ENCODE results near the gene NPR1. TPM values are rescaled to one million over a fixed set of nuclear protein-coding genes. Genes with fewer than 3 reads are reported as not detected.

Gene NPR1
- total and polyA plus RNA-seq, 2 donors from 2014 or later: 57.8 to 89.3 TPM

DNA sequence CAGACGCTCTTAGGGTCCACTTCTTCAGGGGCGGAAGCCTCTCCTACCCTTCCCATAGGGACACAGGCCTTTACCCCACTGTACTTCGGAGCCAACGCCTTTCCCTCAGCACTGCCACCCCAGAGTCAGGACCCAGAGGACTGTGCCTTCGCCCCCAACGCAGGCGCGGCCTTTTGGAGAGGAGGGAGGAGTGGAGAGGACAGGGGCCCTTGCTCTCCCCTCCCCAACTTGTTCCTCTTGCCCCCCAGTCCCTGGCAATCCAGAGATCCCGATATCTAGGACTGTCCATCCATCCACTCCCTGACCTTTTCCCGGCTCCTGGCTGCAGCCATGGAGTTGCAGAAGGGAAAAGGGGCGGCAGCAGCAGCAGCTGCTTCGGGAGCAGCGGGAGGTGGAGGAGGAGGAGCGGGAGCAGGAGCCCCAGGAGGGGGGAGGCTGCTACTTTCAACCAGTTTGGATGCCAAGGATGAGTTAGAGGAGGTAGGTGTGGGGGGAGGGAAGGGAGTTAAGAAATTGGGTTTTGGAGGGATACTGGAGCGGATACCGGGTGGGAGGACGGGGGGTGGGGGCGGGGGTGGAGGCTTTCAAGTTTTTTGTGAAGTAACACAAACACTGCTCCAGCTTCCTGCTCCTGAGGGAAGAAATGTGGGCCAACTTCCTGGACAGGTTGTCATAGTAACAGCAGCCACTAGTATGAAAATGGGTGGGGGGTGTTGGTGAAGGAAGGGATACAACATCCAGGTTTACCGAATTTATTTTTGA is 50.0 kb downstream of the NPR1 start:
- Histone ChIP-seq H3K36me3 (ENCODE audit: control insufficient read depth in 2 of 3, insufficient read depth in 3 of 3, low read length in 3 of 3) (no peaks in the 10 kb centered on the region), H3K9ac (ENCODE audit: low read length in 3 of 3) (peak overlapping the region; percentile 83 to 100 (median 100)), H3K4me3 (ENCODE audit: low read length in 3 of 3) (peak overlapping the region; percentile 84 to 97 (median 90)), H3K27me3 (ENCODE audit: control insufficient read depth, insufficient read depth, low read length) (no peaks in the 10 kb centered on the region), H3K4me1 (ENCODE audit: control insufficient read depth in 2 of 3, insufficient read depth in 2 of 3, low read depth in 1 of 3, low read length in 3 of 3) (peaks cover 3 to 7% (median 3%) of the 10 kb centered on the region in 3 donors), H3K9me3 (ENCODE audit: control insufficient read depth in 2 of 3, insufficient read depth in 1 of 3, low read length in 3 of 3) (no peaks in the 10 kb centered on the region), H3K27ac (ENCODE audit: low read depth in 2 of 2, low read length in 2 of 2) (peak overlapping the region; percentile 99)
- DNase-seq (peak; percentile 66 to 85 (median 82)), FAIRE-seq (no peak)
- TF ChIP-seq, protein P1, sequence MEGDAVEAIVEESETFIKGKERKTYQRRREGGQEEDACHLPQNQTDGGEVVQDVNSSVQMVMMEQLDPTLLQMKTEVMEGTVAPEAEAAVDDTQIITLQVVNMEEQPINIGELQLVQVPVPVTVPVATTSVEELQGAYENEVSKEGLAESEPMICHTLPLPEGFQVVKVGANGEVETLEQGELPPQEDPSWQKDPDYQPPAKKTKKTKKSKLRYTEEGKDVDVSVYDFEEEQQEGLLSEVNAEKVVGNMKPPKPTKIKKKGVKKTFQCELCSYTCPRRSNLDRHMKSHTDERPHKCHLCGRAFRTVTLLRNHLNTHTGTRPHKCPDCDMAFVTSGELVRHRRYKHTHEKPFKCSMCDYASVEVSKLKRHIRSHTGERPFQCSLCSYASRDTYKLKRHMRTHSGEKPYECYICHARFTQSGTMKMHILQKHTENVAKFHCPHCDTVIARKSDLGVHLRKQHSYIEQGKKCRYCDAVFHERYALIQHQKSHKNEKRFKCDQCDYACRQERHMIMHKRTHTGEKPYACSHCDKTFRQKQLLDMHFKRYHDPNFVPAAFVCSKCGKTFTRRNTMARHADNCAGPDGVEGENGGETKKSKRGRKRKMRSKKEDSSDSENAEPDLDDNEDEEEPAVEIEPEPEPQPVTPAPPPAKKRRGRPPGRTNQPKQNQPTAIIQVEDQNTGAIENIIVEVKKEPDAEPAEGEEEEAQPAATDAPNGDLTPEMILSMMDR (IDR thresholded peaks at IDR 0.05; ENCODE audit: borderline replicate concordance, extremely low read depth, insufficient read depth): no peak
- intact Hi-C loops (cut with DNase I): no loop called here

DNA sequence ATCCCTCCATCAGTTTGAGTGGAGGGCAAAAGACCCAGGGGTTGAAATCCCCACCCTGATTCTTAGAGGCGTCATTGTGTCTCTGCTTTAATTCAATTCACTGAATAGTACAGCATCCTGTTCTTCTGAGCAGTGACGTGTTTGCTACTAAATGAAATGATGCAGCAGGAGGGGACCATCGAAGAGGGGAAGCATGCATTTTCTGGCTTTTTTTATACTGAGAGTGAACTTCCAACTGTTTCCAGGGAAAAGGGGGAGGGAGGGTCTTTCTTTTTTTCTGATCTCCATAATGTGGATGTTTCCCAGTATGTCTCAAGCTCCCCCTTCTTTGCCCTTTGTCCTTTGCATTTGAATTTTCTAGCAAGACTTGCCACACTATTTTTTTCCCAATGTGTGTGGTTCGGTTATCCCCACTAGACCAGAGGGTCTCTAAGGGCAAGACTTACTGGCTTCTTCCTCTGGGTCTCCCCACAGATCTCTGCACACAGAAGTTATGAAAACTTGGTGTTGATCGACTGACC is 52.0 kb downstream of the NPR1 start:
- DNase-seq: peak in 1 of 5 donors; percentile 54
- intact Hi-C loops (cut with DNase I): no loop called here
- H3K9me3 ChIP-seq (ENCODE audit: control insufficient read depth in 2 of 3, insufficient read depth in 1 of 3, low read length in 3 of 3): no peaks in the 10 kb centered on the region
- FAIRE-seq: no peak
- peaks cover 2 to 7% (median 3%) of the 10 kb centered on the region in 3 donors for H3K4me1 ChIP-seq (ENCODE audit: control insufficient read depth in 2 of 3, insufficient read depth in 2 of 3, low read depth in 1 of 3, low read length in 3 of 3)
- no peak overlapping the region for H3K9ac ChIP-seq (ENCODE audit: low read length in 3 of 3)
- no peak overlapping the region for H3K4me3 ChIP-seq (ENCODE audit: low read length in 3 of 3)
- H3K27ac ChIP-seq (ENCODE audit: low read depth in 2 of 2, low read length in 2 of 2): no peak overlapping the region
- H3K36me3 ChIP-seq (ENCODE audit: control insufficient read depth in 2 of 3, insufficient read depth in 3 of 3, low read length in 3 of 3): no peaks in the 10 kb centered on the region
- no peaks in the 10 kb centered on the region for H3K27me3 ChIP-seq (ENCODE audit: control insufficient read depth, insufficient read depth, low read length)
- TF ChIP-seq, protein P1 (IDR thresholded peaks at IDR 0.05; ENCODE audit: borderline replicate concordance, extremely low read depth, insufficient read depth): no peak

DNA sequence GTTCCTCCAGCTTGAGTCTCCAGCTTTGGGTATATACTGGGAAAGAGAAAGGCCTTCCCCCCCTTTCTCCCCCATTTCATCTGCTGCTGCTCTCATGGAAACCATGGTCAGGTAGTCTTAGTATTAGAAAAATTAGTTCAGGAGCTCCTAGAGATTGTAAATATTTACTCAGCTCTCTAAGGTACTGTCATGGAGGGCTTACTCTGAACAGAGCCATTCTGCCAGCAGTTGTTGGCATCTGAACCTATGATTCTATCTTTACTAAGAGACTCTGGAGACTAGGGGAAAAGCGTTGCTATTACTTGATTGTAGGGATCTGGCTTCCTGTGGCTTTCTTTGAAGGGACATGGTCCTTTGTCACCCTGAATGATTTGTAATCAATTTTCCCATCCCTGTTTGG is 55.5 kb downstream of the NPR1 start:
- FAIRE-seq (no peak), DNase-seq (no peak)
- H3K9ac ChIP-seq (ENCODE audit: low read length in 3 of 3): no peak overlapping the region
- no peaks in the 10 kb centered on the region for H3K9me3 ChIP-seq (ENCODE audit: control insufficient read depth in 2 of 3, insufficient read depth in 1 of 3, low read length in 3 of 3)
- intact Hi-C loops (cut with DNase I): no loop called here
- no peak overlapping the region for H3K4me3 ChIP-seq (ENCODE audit: low read length in 3 of 3)
- H3K4me1 ChIP-seq (ENCODE audit: control insufficient read depth in 2 of 3, insufficient read depth in 2 of 3, low read depth in 1 of 3, low read length in 3 of 3): peaks cover 0 to 4% (median 3%) of the 10 kb centered on the region in 3 donors
- H3K27me3 ChIP-seq (ENCODE audit: control insufficient read depth, insufficient read depth, low read length): no peaks in the 10 kb centered on the region
- H3K36me3 ChIP-seq (ENCODE audit: control insufficient read depth in 2 of 3, insufficient read depth in 3 of 3, low read length in 3 of 3): no peaks in the 10 kb centered on the region
- TF ChIP-seq, protein P1 (IDR thresholded peaks at IDR 0.05; ENCODE audit: borderline replicate concordance, extremely low read depth, insufficient read depth): no peak
- peak overlapping the region in 1 of 2 donors; percentile 8 for H3K27ac ChIP-seq (ENCODE audit: low read depth in 2 of 2, low read length in 2 of 2)
